IgD-negative memory B cell (primary cell): Measurements from ENCODE around the gene PCNT. TPM values are rescaled to one million over a fixed set of nuclear protein-coding genes. Genes with fewer than 3 reads are reported as not detected.

ENCODE experiments used
- H3K27ac Mint-ChIP-seq, 3 donors: one replicate each; pipeline ENCODE4 v1.8.0; 2020 to 2022; ENCODE audit warnings: mild to moderate bottlenecking in 3 of 3, mixed read lengths in 3 of 3, moderate library complexity in 1 of 3
- H3K27me3 Mint-ChIP-seq: one replicate; pipeline ENCODE4 v1.8.0; 2021; ENCODE audit warnings: mixed read lengths
- H3K36me3 Mint-ChIP-seq: one replicate; pipeline ENCODE4 v1.8.0; 2020; ENCODE audit warnings: mild to moderate bottlenecking, mixed read lengths
- H3K4me1 Mint-ChIP-seq, 3 donors: one replicate each; pipeline ENCODE4 v1.8.0; 2020 to 2022; ENCODE audit warnings: mixed read lengths in 3 of 3, mild to moderate bottlenecking in 1 of 3
- H3K4me3 Mint-ChIP-seq, 4 donors: one replicate each; pipeline ENCODE4 v1.8.0; 2020 to 2022; ENCODE audit warnings: mild to moderate bottlenecking in 4 of 4, mixed read lengths in 4 of 4, moderate library complexity in 3 of 4
- H3K9me3 Mint-ChIP-seq, 3 donors: one replicate each; pipeline ENCODE4 v1.8.0; 2020 to 2021; ENCODE audit warnings: mixed read lengths in 3 of 3, mild to moderate bottlenecking in 1 of 3
- polyA plus RNA-seq: library from polyadenylated mRNA; unstranded; fragments of 300-500 nt; fragmentation: Illumina TruSeq; gene quantifications from one replicate; pipeline ENCODE4 v1.2.3, GENCODE V29; 2021

Gene PCNT
- polyA plus RNA-seq, 1 donor from 2014 or later = 22.4 TPM

DNA sequence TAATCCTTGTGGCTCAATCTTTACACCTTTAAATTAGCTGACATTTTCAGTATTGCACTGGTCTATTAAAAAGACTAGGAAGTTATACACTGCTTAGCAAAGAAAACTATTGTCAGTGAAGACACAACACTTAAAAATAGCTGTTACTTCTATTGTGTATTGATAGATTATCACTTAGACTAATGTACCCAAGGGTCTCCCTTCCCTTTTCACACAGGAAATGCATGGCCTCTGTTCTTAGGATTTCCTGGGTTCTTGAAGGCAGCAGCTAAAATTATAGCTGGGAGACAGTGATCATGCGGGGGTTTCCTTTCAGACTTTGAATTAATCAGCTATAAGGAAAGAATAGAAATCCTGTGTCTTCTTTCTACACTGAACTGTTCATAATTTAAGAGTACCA is 147.6 kb downstream of the PCNT start:
- Mint-ChIP-seq H3K27me3 (no peaks in the 10 kb centered on the region), H3K27ac (no peak overlapping the region), H3K4me1 (peaks cover 22 to 28% (median 23%) of the 10 kb centered on the region in 3 donors), H3K36me3 (peaks cover 9% of the 10 kb centered on the region), H3K9me3 (no peaks in the 10 kb centered on the region), H3K4me3 (no peak overlapping the region)

DNA sequence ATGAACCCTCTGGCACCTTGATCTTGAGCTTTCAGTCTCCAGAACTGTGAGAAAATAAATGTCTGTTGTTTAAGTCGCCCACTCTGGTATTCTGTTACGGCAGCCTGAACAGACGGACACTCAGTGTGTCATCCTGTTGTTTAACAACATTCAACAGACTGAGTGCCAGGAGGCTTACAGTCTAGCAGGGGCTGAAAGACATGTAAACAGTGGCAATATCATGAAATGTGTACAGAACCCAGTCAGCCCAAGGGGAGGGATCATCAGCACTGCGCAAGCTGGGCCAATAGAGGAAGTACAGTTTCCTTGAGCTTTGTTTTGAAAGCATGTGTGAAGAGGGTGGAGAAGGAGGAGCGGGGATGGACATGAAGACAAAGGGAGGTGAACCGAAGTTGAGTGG is 148.3 kb downstream of the PCNT start:
- Mint-ChIP-seq H3K27me3 (no peaks in the 10 kb centered on the region), H3K27ac (peak overlapping the region in 1 of 3 donors; percentile 61), H3K36me3 (peaks cover 8% of the 10 kb centered on the region), H3K9me3 (no peaks in the 10 kb centered on the region), H3K4me3 (peak overlapping the region in 1 of 4 donors; percentile 64), H3K4me1 (peaks cover 21 to 28% (median 22%) of the 10 kb centered on the region in 3 donors)

DNA sequence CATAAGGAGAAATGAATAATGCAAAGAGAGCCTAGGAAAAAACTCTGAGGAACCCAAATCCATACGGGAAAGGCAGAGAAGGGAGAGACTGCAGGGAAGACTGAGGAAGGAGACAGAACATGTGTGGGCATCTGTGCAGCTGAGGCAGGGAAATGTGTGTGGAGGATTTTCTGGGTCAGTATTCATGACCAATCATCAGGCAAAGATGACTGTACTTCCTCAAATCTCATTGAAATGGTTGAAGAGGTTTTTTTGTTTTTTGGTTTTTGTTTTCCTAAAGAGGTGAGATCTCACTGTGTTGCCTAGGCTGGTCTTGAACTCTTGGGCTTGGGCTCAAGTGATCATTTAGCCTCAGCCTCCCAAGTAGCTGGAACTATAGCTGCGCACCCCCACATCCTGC is 150.4 kb downstream of the PCNT start:
- peaks cover 22 to 23% (median 22%) of the 10 kb centered on the region in 3 donors for H3K4me1 Mint-ChIP-seq
- H3K4me3 Mint-ChIP-seq = no peak overlapping the region
- no peaks in the 10 kb centered on the region for H3K27me3 Mint-ChIP-seq
- H3K9me3 Mint-ChIP-seq = no peaks in the 10 kb centered on the region
- peak overlapping the region in 1 of 3 donors; percentile 24 for H3K27ac Mint-ChIP-seq
- peaks cover 8% of the 10 kb centered on the region for H3K36me3 Mint-ChIP-seq

DNA sequence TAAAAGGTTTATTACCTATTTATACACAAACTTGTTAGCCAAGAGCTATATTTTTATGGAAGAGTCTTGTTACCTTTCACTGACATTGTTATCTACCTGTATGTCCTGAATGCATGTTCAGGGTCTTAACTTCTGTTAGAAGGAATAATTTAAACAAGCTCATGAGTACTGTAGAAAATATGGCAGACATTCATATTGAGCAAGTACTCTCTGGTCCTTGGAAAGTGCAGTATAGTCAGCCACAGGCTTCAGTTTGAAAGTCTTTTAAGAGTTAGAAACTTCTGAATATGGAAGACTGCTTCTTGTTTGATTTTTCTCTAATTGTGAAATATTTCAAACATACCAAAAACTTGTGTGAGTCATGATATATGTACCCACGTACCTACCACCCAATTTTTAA is 151.3 kb downstream of the PCNT start:
- Mint-ChIP-seq H3K36me3 (peaks cover 8% of the 10 kb centered on the region), H3K4me3 (no peak overlapping the region), H3K27ac (no peak overlapping the region), H3K4me1 (peaks cover 22 to 25% (median 22%) of the 10 kb centered on the region in 3 donors), H3K27me3 (no peaks in the 10 kb centered on the region), H3K9me3 (no peaks in the 10 kb centered on the region)

DNA sequence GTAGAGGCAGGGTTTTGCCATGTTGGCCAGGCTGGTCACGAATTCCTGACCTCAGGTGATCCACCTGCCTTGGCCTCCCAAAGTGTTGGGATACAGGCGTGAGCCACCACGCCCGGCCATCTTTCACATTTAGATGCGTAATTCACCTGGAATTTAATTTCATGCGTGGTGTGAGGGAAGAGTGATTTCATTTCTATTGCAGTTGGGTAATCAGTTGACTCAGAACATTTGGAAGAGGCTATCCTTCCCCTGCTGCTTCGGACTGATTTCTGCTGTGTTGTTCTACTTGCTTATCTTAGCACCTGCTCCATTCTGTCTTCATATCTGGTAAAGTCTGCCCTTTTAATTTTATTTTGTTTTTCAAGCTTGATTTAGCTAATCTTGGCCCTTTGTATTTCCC is 153.8 kb downstream of the PCNT start:
- H3K4me1 Mint-ChIP-seq = peaks cover 13 to 17% (median 16%) of the 10 kb centered on the region in 3 donors
- no peak overlapping the region for H3K4me3 Mint-ChIP-seq
- H3K9me3 Mint-ChIP-seq = no peaks in the 10 kb centered on the region
- H3K36me3 Mint-ChIP-seq = peaks cover 13% of the 10 kb centered on the region
- no peak overlapping the region for H3K27ac Mint-ChIP-seq
- H3K27me3 Mint-ChIP-seq = no peaks in the 10 kb centered on the region

DNA sequence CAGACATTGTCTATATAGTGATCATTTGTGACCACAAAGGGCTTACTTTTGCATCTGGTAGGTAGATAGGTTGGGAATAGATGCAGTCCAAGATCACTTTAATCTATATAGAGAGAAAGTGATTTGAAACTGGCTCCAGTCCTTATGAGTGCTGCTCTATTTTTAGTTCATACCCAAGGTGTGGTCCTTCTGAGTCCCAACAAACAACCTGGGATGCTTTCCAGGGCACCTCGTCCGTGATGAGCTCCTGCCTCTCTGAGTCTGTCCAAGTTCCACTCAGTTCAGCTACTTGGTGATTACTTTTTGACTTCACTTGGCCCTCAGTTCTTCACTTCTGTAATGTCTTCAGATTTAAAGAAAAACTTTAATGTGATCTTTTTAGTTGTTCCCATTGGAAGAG is 155.0 kb downstream of the PCNT start:
- Mint-ChIP-seq H3K4me3 (no peak overlapping the region), H3K27ac (no peak overlapping the region), H3K36me3 (peaks cover 13% of the 10 kb centered on the region), H3K4me1 (peaks cover 12 to 19% (median 14%) of the 10 kb centered on the region in 3 donors), H3K9me3 (no peaks in the 10 kb centered on the region), H3K27me3 (no peaks in the 10 kb centered on the region)

DNA sequence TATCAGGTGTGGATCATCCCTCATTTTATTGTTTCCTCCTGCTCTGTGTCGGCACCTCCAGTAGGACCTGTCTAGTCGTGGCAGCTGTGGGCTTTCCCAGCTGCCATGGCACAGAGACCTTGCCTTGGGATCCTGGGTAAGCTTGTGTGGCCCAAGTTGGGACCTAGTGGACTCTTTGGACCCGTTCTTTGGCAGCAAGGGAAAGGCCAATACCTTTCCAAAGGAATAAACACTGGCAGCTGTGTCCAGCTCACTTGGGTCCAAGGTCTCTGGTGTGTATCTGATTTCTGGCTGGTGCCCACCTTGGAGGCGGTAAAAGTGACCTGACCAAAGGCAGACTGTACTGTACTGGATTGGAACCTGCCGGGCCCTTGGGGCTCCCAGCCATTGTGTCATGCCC is 156.5 kb downstream of the PCNT start:
- H3K4me1 Mint-ChIP-seq = peaks cover 4 to 8% (median 6%) of the 10 kb centered on the region in 3 donors
- H3K36me3 Mint-ChIP-seq = peaks cover 15% of the 10 kb centered on the region
- H3K4me3 Mint-ChIP-seq = no peak overlapping the region
- no peaks in the 10 kb centered on the region for H3K27me3 Mint-ChIP-seq
- H3K27ac Mint-ChIP-seq = no peak overlapping the region
- H3K9me3 Mint-ChIP-seq = no peaks in the 10 kb centered on the region

DNA sequence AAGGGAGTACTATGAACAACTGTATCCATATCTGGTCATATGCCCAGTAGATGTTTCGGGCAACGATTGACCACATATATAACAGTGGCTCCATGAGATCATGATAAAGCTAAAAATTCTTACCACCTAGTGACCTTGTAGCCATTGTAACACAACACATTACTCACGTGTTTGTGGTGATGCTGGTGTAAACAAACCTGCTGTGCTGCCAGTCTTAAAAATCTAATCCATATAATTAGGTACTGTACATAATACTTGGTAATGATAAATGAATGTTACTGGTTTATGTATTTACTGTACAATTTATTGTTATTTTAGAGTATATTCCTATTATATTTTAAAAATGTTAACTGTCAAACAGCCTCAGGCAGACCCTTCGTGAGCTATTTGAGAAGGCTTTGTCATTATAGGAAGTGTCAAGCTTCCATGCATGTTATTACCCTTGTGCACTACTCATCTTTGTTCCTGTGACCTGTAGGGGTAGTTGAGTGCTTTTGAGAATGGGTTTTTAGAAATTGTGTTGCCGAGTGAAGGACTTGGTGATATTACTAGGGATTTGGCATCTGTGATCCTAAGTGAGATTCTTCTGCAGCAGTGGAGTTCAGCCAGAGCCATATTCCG is 158.4 kb downstream of the PCNT start:
- Mint-ChIP-seq H3K4me3 (no peak overlapping the region), H3K27me3 (no peaks in the 10 kb centered on the region), H3K9me3 (no peaks in the 10 kb centered on the region), H3K27ac (no peak overlapping the region), H3K36me3 (peaks cover 13% of the 10 kb centered on the region), H3K4me1 (peaks cover 0 to 8% (median 4%) of the 10 kb centered on the region in 3 donors)

DNA sequence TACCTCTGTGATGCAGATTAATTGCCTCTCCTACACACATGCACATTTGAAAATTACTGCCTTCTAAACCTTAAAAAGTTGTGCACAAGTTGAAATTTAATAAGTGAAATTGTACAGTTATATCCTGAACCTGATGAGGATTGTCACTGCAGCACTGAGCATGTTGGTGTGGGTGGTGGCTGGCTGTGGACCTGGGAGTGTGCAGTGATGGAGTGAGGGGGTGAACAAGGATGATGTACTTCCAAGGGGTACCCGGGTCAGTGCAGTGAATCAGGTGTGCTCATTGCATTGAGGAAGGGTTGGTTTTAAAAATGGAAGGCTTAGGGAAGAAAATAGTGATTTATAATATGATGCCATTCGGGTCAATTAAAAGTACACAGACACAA is 158.9 kb downstream of the PCNT start:
- peaks cover 0 to 8% (median 4%) of the 10 kb centered on the region in 3 donors for H3K4me1 Mint-ChIP-seq
- H3K36me3 Mint-ChIP-seq = peaks cover 13% of the 10 kb centered on the region
- no peaks in the 10 kb centered on the region for H3K9me3 Mint-ChIP-seq
- H3K27me3 Mint-ChIP-seq = no peaks in the 10 kb centered on the region
- H3K4me3 Mint-ChIP-seq = no peak overlapping the region
- no peak overlapping the region for H3K27ac Mint-ChIP-seq

DNA sequence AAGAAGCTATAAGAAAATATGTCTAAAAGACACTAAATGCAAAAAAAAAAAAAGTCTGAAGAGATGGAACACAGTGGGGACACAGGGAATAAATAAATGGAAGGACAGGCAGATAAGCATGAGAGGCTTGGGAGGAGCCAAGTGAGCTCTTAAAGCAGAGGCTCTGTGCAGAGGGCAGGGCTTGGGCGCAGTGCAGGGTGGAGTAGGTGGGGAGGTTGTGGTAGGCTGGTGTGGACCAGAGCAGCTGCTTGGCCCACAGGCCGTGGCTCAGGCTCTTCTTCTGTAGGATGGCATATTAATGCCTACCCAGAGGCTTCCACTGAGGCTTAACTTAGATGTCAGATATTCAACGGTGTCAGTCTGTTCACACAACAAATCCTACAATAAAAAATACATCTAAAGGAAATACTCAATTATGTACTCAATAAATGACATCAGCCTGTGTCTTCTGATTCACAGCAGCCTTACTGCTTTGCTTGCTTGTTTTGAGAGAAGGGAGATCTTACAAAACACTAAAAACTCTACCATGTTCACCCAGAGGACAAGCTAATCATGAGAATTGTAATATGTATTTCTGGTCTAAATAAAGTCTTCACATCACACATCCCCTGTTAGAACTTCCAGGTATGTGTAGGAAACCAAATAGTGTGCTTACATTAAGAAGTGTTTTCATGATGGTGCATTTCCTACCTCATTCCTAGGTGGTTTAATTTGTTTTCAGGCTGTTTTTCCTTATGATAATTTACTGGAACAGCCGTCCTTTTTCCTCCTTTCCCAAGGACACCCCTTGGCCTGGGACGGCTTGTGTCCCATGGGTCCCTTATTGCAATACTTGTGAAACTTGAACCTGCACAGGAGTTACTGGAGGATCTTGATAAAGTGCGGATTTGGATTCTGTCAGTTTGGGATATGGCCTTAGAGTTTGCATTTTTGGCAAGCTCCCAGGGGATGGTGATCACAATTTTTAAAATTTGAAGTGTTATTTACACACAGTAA is 159.6 kb downstream of the PCNT start:
- peaks cover 13% of the 10 kb centered on the region for H3K36me3 Mint-ChIP-seq
- H3K27me3 Mint-ChIP-seq = no peaks in the 10 kb centered on the region
- H3K9me3 Mint-ChIP-seq = no peaks in the 10 kb centered on the region
- H3K27ac Mint-ChIP-seq = no peak overlapping the region
- H3K4me1 Mint-ChIP-seq = peaks cover 2 to 8% (median 5%) of the 10 kb centered on the region in 3 donors
- H3K4me3 Mint-ChIP-seq = no peak overlapping the region

DNA sequence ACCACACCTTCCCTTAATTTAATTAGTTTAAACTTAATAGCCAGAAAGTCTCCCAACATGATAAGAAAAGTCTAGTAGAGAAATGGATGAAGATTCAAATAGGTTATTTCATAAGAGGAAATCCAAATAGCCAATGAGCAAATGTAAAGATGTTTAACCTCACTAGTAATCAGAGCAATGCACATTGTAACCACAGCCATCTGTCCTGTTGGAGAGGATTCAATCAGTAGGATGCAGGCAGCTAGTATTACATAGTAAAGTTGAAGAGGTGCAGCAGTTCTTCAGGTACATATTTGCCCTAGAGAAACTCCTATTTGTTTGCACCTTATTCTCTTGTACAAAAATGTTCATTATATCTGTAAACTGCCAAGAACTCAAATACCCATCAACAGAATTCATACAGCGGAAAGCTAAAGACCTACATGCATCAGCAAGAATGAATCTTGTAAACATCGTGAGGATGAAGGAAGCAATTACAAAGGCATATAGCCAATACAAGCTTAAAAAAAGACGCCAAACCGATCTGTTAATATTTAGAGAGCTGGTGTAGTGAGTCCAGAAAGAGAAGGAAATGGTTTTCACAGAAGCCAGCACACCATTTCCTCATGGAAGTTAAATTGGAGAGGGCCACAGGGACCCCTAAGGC is 162.6 kb downstream of the PCNT start:
- Mint-ChIP-seq H3K4me3 (no peak overlapping the region), H3K27me3 (no peaks in the 10 kb centered on the region), H3K36me3 (peaks cover 8% of the 10 kb centered on the region), H3K9me3 (no peaks in the 10 kb centered on the region), H3K27ac (no peak overlapping the region), H3K4me1 (peaks cover 0 to 6% (median 6%) of the 10 kb centered on the region in 3 donors)

DNA sequence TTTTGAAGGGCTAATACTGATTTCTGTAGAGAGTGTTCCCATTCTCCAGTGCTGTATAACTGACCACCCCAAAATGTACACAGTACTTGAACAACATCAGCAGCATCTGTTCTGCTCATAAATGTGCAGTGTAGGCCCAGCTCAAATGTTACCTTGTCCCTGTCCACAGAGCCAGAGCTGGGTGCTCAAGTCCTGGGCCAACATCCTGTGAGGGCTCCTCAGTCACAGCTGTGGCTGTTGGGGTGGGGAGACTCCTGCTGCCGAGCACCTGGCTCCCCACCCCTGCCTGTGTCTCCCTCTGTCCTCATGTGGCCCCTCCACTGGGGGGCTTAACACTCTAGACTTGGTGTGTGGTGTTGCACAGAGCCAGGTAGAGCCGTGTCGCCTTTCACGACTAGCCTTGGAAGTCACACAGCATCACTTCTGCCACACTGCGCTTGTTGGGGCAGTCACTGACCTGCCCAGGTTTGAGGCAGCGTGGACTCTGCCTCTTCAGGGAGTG is 165.3 kb downstream of the PCNT start:
- no peaks in the 10 kb centered on the region for H3K27me3 Mint-ChIP-seq
- H3K9me3 Mint-ChIP-seq = peaks cover 0 to 9% (median 2%) of the 10 kb centered on the region in 3 donors
- H3K27ac Mint-ChIP-seq = no peak overlapping the region
- peaks cover 20% of the 10 kb centered on the region for H3K36me3 Mint-ChIP-seq
- peaks cover 0 to 6% (median 0%) of the 10 kb centered on the region in 3 donors for H3K4me1 Mint-ChIP-seq
- no peak overlapping the region for H3K4me3 Mint-ChIP-seq

DNA sequence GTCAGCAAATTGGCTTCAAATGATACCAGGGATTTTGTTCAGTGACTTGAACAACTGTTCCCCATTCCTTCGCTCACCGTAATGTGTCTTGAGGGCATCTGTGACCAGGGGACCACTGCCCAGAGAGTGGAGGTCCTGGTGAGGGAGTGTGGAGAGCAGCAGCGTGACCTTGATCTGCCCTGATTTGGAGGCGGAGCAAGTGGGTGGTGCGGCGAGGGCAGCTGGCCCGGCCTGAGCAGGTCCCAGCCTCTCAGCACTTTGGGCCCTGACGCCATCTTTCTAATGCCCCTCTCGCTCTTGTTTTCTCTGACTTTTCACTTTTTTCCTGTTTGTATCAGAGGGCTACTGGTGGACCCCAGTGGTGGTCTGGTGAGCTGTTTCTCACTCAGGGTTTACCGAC is 165.8 kb downstream of the PCNT start:
- H3K27ac Mint-ChIP-seq = no peak overlapping the region
- H3K4me1 Mint-ChIP-seq = peaks cover 0 to 6% (median 0%) of the 10 kb centered on the region in 3 donors
- no peaks in the 10 kb centered on the region for H3K27me3 Mint-ChIP-seq
- peaks cover 19% of the 10 kb centered on the region for H3K36me3 Mint-ChIP-seq
- H3K9me3 Mint-ChIP-seq = peaks cover 0 to 9% (median 2%) of the 10 kb centered on the region in 3 donors
- H3K4me3 Mint-ChIP-seq = no peak overlapping the region

DNA sequence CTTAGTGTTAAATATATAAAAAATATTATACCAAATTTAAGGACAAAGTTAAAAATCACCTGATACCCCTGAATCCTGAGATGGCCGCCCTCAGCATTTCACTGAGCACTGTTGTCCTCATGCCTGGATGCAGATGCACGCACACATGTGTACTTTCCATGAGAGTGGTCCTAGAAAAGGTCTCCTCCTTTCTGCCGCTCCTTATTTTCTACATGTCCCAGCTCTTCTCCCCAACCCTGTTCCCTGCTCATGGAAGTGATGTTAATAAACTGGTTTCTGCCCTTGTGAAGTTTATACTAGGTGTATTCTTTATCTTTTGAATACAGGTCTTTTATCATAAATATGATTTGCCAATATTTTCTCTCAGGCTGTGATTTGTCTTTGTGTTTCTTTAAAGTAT is 167.6 kb downstream of the PCNT start:
- Mint-ChIP-seq H3K27me3 (no peaks in the 10 kb centered on the region), H3K4me3 (no peak overlapping the region), H3K9me3 (peaks cover 0 to 9% (median 2%) of the 10 kb centered on the region in 3 donors), H3K36me3 (peaks cover 18% of the 10 kb centered on the region), H3K4me1 (peaks cover 0 to 6% (median 0%) of the 10 kb centered on the region in 3 donors), H3K27ac (no peak overlapping the region)

DNA sequence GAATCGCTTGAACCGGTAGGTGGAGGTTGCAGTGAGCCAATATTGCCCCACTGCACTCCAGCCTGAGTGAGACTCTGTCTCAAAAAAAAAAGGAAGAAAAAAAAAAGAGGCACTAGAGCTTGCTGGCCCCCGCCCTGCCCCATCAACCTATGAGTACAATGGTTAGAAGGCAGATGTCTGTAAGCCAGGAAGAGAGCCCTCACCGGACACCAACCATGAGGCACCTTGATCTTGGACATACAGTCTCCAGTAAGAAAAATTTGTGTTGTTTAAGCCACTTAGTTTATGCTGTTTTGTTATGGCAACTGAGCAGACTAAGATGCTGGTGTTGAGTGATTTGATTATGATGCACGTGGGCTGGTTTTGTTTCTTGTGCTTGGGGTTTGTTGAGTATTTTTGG is 168.9 kb downstream of the PCNT start:
- H3K36me3 Mint-ChIP-seq = peaks cover 18% of the 10 kb centered on the region
- H3K9me3 Mint-ChIP-seq = peaks cover 0 to 9% (median 2%) of the 10 kb centered on the region in 3 donors
- H3K27me3 Mint-ChIP-seq = no peaks in the 10 kb centered on the region
- no peak overlapping the region for H3K27ac Mint-ChIP-seq
- peaks cover 0 to 6% (median 0%) of the 10 kb centered on the region in 3 donors for H3K4me1 Mint-ChIP-seq
- no peak overlapping the region for H3K4me3 Mint-ChIP-seq
